IgD-negative memory B cell (primary cell): ENCODE results near the gene CENPB. TPM values are rescaled to one million over a fixed set of nuclear protein-coding genes. Genes with fewer than 3 reads are reported as not detected.
"Not testable (repeated sequence)": the region's sequence is repeated elsewhere in the genome, so short reads cannot be mapped to it uniquely, and the experiment has no call there.

Experiments
- H3K27ac Mint-ChIP-seq, 3 donors: one replicate each; pipeline ENCODE4 v1.8.0; 2020 to 2022; ENCODE audit warnings: mild to moderate bottlenecking in 3 of 3, mixed read lengths in 3 of 3, moderate library complexity in 1 of 3
- H3K27me3 Mint-ChIP-seq: one replicate; pipeline ENCODE4 v1.8.0; 2021; ENCODE audit warnings: mixed read lengths
- H3K36me3 Mint-ChIP-seq: one replicate; pipeline ENCODE4 v1.8.0; 2020; ENCODE audit warnings: mild to moderate bottlenecking, mixed read lengths
- H3K4me1 Mint-ChIP-seq, 3 donors: one replicate each; pipeline ENCODE4 v1.8.0; 2020 to 2022; ENCODE audit warnings: mixed read lengths in 3 of 3, mild to moderate bottlenecking in 1 of 3
- H3K4me3 Mint-ChIP-seq, 4 donors: one replicate each; pipeline ENCODE4 v1.8.0; 2020 to 2022; ENCODE audit warnings: mild to moderate bottlenecking in 4 of 4, mixed read lengths in 4 of 4, moderate library complexity in 3 of 4
- H3K9me3 Mint-ChIP-seq, 3 donors: one replicate each; pipeline ENCODE4 v1.8.0; 2020 to 2021; ENCODE audit warnings: mixed read lengths in 3 of 3, mild to moderate bottlenecking in 1 of 3
- polyA plus RNA-seq: library from polyadenylated mRNA; unstranded; fragments of 300-500 nt; fragmentation: Illumina TruSeq; gene quantifications from one replicate; pipeline ENCODE4 v1.2.3, GENCODE V29; 2021

CENPB gene
- 1.1 TPM for polyA plus RNA-seq

DNA sequence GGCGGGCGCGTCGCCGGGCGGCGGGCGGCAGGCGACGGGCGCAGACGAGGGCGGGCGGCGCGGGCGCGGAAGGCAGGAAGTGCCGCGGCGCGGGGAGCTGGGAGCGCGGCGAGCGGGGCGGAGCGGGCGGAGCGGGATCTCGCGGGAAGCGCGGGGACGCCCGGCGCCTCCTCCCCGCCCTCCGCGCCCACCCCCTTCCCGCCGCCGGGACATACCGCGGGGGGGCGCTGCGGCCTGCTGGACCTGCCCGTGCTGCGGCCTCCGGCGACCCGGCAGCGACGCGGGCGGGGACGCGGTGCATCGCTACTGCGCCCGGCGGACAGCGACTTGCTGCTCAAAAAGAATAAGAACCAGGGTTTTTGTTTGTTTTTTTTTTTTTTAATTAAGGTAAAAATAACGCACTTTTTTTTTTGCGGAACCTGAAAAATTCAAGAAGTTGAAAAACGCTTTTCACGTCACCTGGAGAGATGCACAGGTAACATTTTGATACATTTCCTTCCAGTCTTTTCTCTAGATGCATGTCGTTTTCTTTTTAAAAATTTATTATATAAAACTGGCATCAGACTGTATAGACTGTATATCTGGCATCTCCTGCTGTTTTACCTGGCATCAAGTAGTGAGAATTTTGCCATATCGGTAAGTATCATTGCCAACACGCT, at the start of gene CENPB:
Gene CENPB (minus strand): TSS at position 76 of the 659 bp plus-strand sequence. CDS start 257 bp downstream, outside the sequence.
- Mint-ChIP-seq H3K27me3 (no peaks in the 10 kb centered on the region), H3K4me1 (peaks cover 16 to 19% (median 16%) of the 10 kb centered on the region in 3 donors), H3K9me3 (no peaks in the 10 kb centered on the region), H3K4me3 (peak within 1 kb of the TSS; percentile 83 to 94 (median 88)), H3K36me3 (no peaks in the 10 kb centered on the region), H3K27ac (peak within 1 kb of the TSS in 2 of 3 donors; percentile 76 to 78)

GRCh38 chr20:3836132-3836531, 49.6 kb upstream of the CENPB start:
- Mint-ChIP-seq H3K27ac (no peak overlapping the region), H3K4me3 (no peak overlapping the region), H3K27me3 (no peaks in the 10 kb centered on the region), H3K9me3 (no peaks in the 10 kb centered on the region), H3K4me1 (no peaks in the 10 kb centered on the region), H3K36me3 (peaks cover 1% of the 10 kb centered on the region)

GRCh38 chr20:3829891-3830290, 43.4 kb upstream of the CENPB start:
- not testable (repeated sequence) for H3K27me3 Mint-ChIP-seq, H3K4me1 Mint-ChIP-seq, H3K27ac Mint-ChIP-seq, H3K36me3 Mint-ChIP-seq, H3K9me3 Mint-ChIP-seq, H3K4me3 Mint-ChIP-seq

GRCh38 chr20:3828798-3829197, 42.3 kb upstream of the CENPB start:
- Mint-ChIP-seq H3K36me3 (peaks cover 5% of the 10 kb centered on the region), H3K27ac (peak overlapping the region in 1 of 3 donors; percentile 69), H3K9me3 (no peaks in the 10 kb centered on the region), H3K4me1 (peaks cover 5 to 10% (median 6%) of the 10 kb centered on the region in 3 donors), H3K27me3 (no peaks in the 10 kb centered on the region), H3K4me3 (no peak overlapping the region)

DNA sequence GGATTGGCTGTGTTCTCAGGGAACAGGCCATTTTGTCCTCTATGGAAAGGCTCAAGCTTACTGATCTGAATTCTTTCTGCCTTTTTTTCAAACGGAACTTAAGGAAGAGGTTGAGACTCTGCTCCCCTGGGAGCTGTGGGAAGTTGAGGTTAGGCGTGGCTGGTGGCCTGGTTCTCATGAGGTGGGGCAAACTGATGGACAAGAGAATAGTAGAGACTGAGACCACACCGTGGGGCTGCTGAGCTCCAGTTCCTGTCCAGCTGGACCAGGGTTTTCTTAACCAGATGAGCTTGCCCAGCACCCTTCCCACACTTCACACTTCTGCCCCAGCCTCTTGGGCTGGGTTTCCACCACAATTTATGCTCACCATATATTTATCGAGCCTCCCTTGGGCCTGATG, 39.9 kb upstream of the CENPB start:
- Mint-ChIP-seq H3K27me3 (no peaks in the 10 kb centered on the region), H3K4me3 (peak overlapping the region in 1 of 4 donors; percentile 60), H3K4me1 (peaks cover 6 to 13% (median 9%) of the 10 kb centered on the region in 3 donors), H3K36me3 (peaks cover 5% of the 10 kb centered on the region), H3K9me3 (no peaks in the 10 kb centered on the region), H3K27ac (no peak overlapping the region)

GRCh38 chr20:3825526-3825925, 39.0 kb upstream of the CENPB start:
- peaks cover 5% of the 10 kb centered on the region for H3K36me3 Mint-ChIP-seq
- no peaks in the 10 kb centered on the region for H3K27me3 Mint-ChIP-seq
- no peaks in the 10 kb centered on the region for H3K9me3 Mint-ChIP-seq
- peak overlapping the region in 2 of 3 donors; percentile 53 to 82 for H3K27ac Mint-ChIP-seq
- peak overlapping the region in 1 of 4 donors; percentile 60 for H3K4me3 Mint-ChIP-seq
- peaks cover 12 to 15% (median 14%) of the 10 kb centered on the region in 3 donors for H3K4me1 Mint-ChIP-seq

GRCh38 chr20:3823881-3824280, 37.3 kb upstream of the CENPB start:
- H3K4me1 Mint-ChIP-seq: peaks cover 17 to 20% (median 18%) of the 10 kb centered on the region in 3 donors
- no peak overlapping the region for H3K27ac Mint-ChIP-seq
- H3K9me3 Mint-ChIP-seq: no peaks in the 10 kb centered on the region
- H3K4me3 Mint-ChIP-seq: no peak overlapping the region
- H3K36me3 Mint-ChIP-seq: peaks cover 5% of the 10 kb centered on the region
- H3K27me3 Mint-ChIP-seq: no peaks in the 10 kb centered on the region

DNA sequence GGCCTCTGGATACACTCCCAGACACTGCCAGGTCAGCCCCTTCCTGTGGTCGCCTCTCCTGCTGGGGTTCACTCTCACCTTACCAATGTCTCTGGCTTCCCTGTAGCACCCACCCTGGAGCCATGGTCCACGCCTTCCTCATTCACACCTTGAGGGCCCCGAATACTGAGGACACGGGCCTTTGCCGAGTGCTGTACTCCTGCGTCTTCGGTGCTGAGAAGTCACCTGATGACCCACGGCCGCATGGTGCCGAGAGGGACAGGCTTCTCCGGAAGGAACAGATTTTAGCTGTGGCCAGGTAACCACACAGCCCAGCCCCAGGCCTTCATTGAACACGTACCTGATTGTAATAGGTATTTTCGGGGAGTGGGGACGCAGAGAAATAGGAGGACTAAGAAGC, 35.5 kb upstream of the CENPB start:
- Mint-ChIP-seq H3K27ac (peak overlapping the region; percentile 56 to 98 (median 86)), H3K4me1 (peaks cover 17 to 20% (median 17%) of the 10 kb centered on the region in 3 donors), H3K36me3 (peaks cover 2% of the 10 kb centered on the region), H3K27me3 (no peaks in the 10 kb centered on the region), H3K4me3 (peak overlapping the region in 3 of 4 donors; percentile 48 to 98 (median 98)), H3K9me3 (no peaks in the 10 kb centered on the region)

GRCh38 chr20:3820901-3821727, 34.6 kb upstream of the CENPB start:
- Mint-ChIP-seq H3K27me3 (no peaks in the 10 kb centered on the region), H3K4me1 (peaks cover 8 to 16% (median 11%) of the 10 kb centered on the region in 3 donors), H3K27ac (peak overlapping the region; percentile 98 to 99 (median 98))

DNA sequence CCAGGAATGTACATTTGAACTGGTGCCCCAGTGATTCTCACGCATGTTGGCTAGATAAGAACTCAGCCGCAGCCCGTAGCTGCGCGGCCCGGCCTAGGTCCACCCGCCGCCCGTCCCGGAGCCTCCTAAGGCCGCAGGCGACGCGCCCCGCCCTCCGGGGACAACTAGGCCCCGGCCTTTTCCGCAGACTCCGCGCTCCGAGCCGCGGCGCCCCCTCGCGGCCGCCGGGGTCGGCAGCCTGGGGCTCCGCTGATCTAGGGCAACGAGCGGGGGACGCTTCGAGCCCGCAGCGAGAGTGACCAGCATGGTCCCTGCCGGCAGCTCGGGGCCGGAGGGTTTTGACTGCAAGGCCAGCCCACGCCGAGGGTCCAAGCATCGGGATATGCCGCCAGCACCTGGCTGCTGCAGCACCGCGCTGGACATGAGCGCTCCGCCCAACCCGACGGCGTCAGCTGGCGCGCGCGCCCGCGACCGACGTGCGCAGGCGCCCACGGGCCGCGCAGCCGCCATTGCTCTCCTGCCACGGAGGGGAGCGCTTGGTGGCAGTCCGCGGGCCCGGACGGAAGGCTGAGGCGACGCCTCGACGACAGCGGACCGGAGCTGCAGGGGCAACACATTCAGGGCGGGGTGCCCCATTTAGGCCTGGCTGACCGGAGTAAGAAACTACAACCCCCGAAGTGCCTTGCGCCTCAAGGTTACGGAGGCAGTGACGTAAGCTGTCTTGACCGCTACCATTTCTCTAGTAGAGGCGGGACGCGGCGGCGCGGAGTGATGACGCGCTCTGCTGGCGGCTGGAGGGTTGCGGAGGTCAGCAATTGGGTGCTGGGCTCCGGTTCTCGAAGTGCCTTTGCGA, 33.7 kb upstream of the CENPB start, which contains the start of gene AP5S1:
Gene AP5S1 (plus strand): TSS at position 500 of the 853 bp plus-strand sequence. CDS start 1,571 bp downstream, outside the sequence.
- peak within 1 kb of the TSS; percentile 93 to 98 (median 97) for H3K4me3 Mint-ChIP-seq
- H3K27ac Mint-ChIP-seq: peak within 1 kb of the TSS; percentile 98 to 99 (median 98)
- H3K9me3 Mint-ChIP-seq: no peaks in the 10 kb centered on the region
- H3K27me3 Mint-ChIP-seq: no peaks in the 10 kb centered on the region
- H3K36me3 Mint-ChIP-seq: no peaks in the 10 kb centered on the region
- H3K4me1 Mint-ChIP-seq: peaks cover 9 to 14% (median 12%) of the 10 kb centered on the region in 3 donors

More at GRCh38 chr20:3820901-3821727, 34.6 kb upstream of the CENPB start:
- Mint-ChIP-seq H3K36me3 (no peaks in the 10 kb centered on the region), H3K4me3 (peak overlapping the region; percentile 93 to 98 (median 97)), H3K9me3 (no peaks in the 10 kb centered on the region)

- H3K27ac Mint-ChIP-seq: peak overlapping the region; percentile 94 to 98 (median 98)
- H3K9me3 Mint-ChIP-seq: no peaks in the 10 kb centered on the region
Observed at GRCh38 chr20:3819411-3820047, 33.0 kb upstream of the CENPB start.

GRCh38 chr20:3818155-3819151, 31.9 kb upstream of the CENPB start:
- peaks cover 10 to 14% (median 13%) of the 10 kb centered on the region in 3 donors for H3K4me1 Mint-ChIP-seq
- H3K36me3 Mint-ChIP-seq: no peaks in the 10 kb centered on the region
- no peaks in the 10 kb centered on the region for H3K9me3 Mint-ChIP-seq
- peak overlapping the region in 2 of 3 donors; percentile 27 to 98 for H3K27ac Mint-ChIP-seq
- H3K4me3 Mint-ChIP-seq: peak overlapping the region in 2 of 4 donors; percentile 77 to 98
- no peaks in the 10 kb centered on the region for H3K27me3 Mint-ChIP-seq

More at GRCh38 chr20:3819411-3820047, 33.0 kb upstream of the CENPB start:
- H3K4me1 Mint-ChIP-seq: peaks cover 10 to 14% (median 13%) of the 10 kb centered on the region in 3 donors
- peak overlapping the region; percentile 84 to 98 (median 96) for H3K4me3 Mint-ChIP-seq
- H3K36me3 Mint-ChIP-seq: no peaks in the 10 kb centered on the region
- H3K27me3 Mint-ChIP-seq: no peaks in the 10 kb centered on the region

GRCh38 chr20:3815703-3816315, 29.3 kb upstream of the CENPB start:
- peak overlapping the region in 2 of 3 donors; percentile 71 to 73 for H3K27ac Mint-ChIP-seq
- H3K36me3 Mint-ChIP-seq: no peaks in the 10 kb centered on the region
- H3K4me1 Mint-ChIP-seq: peaks cover 14 to 21% (median 18%) of the 10 kb centered on the region in 3 donors
- H3K4me3 Mint-ChIP-seq: peak overlapping the region in 3 of 4 donors; percentile 27 to 53 (median 28)
- H3K27me3 Mint-ChIP-seq: no peaks in the 10 kb centered on the region
- no peaks in the 10 kb centered on the region for H3K9me3 Mint-ChIP-seq
